ENCODE data around the gene BEGAIN. TPM values are rescaled to one million over a fixed set of nuclear protein-coding genes. Genes with fewer than 3 reads are reported as not detected.

The BEGAIN gene
- total RNA-seq, 1 experiment from 2014 or later: not detected

DNA sequence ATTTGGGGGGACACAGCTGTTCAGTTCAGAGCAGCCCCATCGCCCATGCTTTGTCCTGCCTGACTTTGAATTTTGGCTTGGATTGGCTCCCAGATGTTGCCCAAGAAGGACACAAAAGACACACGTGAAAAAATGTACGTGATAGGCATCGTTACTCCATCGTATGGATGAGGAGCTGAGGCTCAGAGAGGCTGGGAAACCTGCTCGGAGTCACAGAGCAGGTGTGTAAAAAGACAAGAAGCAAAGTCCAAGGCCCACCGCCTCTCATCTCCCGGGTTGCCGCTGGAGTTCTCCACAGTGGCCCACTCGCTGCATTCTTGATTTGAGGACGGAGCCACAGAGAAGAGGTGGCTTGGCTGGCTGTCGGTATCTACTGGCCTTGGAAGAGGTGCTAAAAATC lies 41.0 kb upstream of the BEGAIN start:
- no peak overlapping the region for H2AFZ ChIP-seq
- no peak overlapping the region for H3K4me2 ChIP-seq
- POLR2A ChIA-PET (ENCODE audit: unreplicated experiment): no interaction called here
- H3K27me3 ChIP-seq (ENCODE audit: insufficient read depth, low read depth): peaks cover 17% of the 10 kb centered on the region
- no peaks in the 10 kb centered on the region for H4K20me1 ChIP-seq (ENCODE audit: insufficient read depth)
- H3K4me1 ChIP-seq (replicated peaks; ENCODE audit: insufficient read depth): no peaks in the 10 kb centered on the region
- no peaks in the 10 kb centered on the region for H3K79me2 ChIP-seq (ENCODE audit: low read depth)
- H3K27ac ChIP-seq: no peak overlapping the region
- no peak for TF ChIP-seq EZH2 (IDR thresholded peaks at IDR 0.05; ENCODE audit: low read depth)
- TF ChIP-seq, protein P1, sequence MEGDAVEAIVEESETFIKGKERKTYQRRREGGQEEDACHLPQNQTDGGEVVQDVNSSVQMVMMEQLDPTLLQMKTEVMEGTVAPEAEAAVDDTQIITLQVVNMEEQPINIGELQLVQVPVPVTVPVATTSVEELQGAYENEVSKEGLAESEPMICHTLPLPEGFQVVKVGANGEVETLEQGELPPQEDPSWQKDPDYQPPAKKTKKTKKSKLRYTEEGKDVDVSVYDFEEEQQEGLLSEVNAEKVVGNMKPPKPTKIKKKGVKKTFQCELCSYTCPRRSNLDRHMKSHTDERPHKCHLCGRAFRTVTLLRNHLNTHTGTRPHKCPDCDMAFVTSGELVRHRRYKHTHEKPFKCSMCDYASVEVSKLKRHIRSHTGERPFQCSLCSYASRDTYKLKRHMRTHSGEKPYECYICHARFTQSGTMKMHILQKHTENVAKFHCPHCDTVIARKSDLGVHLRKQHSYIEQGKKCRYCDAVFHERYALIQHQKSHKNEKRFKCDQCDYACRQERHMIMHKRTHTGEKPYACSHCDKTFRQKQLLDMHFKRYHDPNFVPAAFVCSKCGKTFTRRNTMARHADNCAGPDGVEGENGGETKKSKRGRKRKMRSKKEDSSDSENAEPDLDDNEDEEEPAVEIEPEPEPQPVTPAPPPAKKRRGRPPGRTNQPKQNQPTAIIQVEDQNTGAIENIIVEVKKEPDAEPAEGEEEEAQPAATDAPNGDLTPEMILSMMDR (conservative IDR thresholded peaks at IDR 0.05): no peak
- intact Hi-C loops (cut with micrococcal nuclease; ENCODE audit: unreplicated experiment): no loop called here
- H3K36me3 ChIP-seq (ENCODE audit: low read depth): no peaks in the 10 kb centered on the region
- DNase-seq: no peak
- H3F3A ChIP-seq (ENCODE audit: insufficient read depth, low read depth): no peaks in the 10 kb centered on the region
- BruUV-seq (replicated peaks): no TSS peak
- H3K4me3 ChIP-seq: no peak overlapping the region
- CTCF ChIA-PET: no interaction called here
- H3K9me2 ChIP-seq (ENCODE audit: insufficient read depth): no peaks in the 10 kb centered on the region
- no peaks in the 10 kb centered on the region for H3K9me3 ChIP-seq (ENCODE audit: insufficient read depth, low read depth)

DNA sequence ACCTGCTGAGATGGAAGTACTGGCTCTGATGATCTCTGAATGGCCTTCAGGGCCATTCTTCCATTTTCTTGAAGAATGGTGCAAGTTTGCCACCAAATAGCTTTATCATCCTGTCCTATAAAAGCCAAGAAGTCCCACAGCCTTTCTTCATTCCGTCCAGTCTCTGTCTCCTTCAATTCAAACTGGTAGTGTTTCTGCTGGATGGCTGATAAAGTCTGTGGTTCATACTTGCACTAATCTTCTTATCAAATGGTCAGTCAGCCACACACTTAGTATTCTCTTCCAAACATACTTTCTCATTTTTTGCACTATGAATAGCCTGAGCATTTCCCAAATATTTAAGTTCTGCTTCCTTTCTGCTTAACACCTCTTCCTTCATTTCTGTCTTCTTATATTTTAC lies 39.4 kb upstream of the BEGAIN start:
- TF ChIP-seq, protein P1 (conservative IDR thresholded peaks at IDR 0.05): no peak
- no peak for TF ChIP-seq EZH2 (IDR thresholded peaks at IDR 0.05; ENCODE audit: low read depth)

DNA sequence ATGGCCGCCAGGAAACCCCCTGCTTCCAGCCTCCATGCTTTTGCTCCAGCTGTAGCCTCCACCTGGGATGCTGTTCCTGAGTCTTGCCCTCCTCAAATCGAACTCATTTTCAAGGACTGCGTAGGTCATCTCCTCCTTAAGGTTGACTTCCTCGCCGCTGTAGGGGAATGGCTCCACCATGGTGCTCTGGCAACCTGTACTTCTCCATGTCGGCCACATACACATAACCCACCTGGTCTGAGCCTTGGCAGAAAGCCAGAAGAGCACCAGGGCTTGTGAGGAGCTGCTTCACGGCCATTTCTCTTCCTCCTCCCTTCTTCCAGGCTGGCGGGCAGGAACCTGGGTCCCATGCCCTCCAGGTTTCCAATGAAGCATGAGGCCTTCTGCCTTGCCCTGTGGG lies 36.7 kb upstream of the BEGAIN start:
- ChIA-PET POLR2A (ENCODE audit: unreplicated experiment) (no interaction called here), CTCF (no interaction called here)
- Histone ChIP-seq H3K4me2 (no peak overlapping the region), H3K4me3 (no peak overlapping the region), H3K4me1 (replicated peaks; ENCODE audit: insufficient read depth) (no peaks in the 10 kb centered on the region), H3K9me3 (ENCODE audit: insufficient read depth, low read depth) (no peaks in the 10 kb centered on the region), H3K9me2 (ENCODE audit: insufficient read depth) (no peaks in the 10 kb centered on the region), H3K27ac (no peak overlapping the region), H3K36me3 (ENCODE audit: low read depth) (no peaks in the 10 kb centered on the region), H2AFZ (no peak overlapping the region), H4K20me1 (ENCODE audit: insufficient read depth) (no peaks in the 10 kb centered on the region), H3F3A (ENCODE audit: insufficient read depth, low read depth) (no peaks in the 10 kb centered on the region), H3K79me2 (ENCODE audit: low read depth) (no peaks in the 10 kb centered on the region), H3K27me3 (ENCODE audit: insufficient read depth, low read depth) (peaks cover 14% of the 10 kb centered on the region)
- intact Hi-C loops (cut with micrococcal nuclease; ENCODE audit: unreplicated experiment): no loop called here
- BruUV-seq (replicated peaks): no TSS peak
- TF ChIP-seq EZH2 (IDR thresholded peaks at IDR 0.05; ENCODE audit: low read depth): no peak
- TF ChIP-seq, protein P1 (conservative IDR thresholded peaks at IDR 0.05): no peak
- no peak for DNase-seq

More for the DNA sequence above, 39.4 kb upstream of the BEGAIN start:
- POLR2A ChIA-PET (ENCODE audit: unreplicated experiment): no interaction called here
- Histone ChIP-seq H3F3A (ENCODE audit: insufficient read depth, low read depth) (no peaks in the 10 kb centered on the region), H3K4me3 (no peak overlapping the region), H4K20me1 (ENCODE audit: insufficient read depth) (no peaks in the 10 kb centered on the region), H3K36me3 (ENCODE audit: low read depth) (no peaks in the 10 kb centered on the region), H3K79me2 (ENCODE audit: low read depth) (no peaks in the 10 kb centered on the region), H2AFZ (no peak overlapping the region), H3K9me3 (ENCODE audit: insufficient read depth, low read depth) (no peaks in the 10 kb centered on the region), H3K27ac (no peak overlapping the region), H3K27me3 (ENCODE audit: insufficient read depth, low read depth) (peaks cover 18% of the 10 kb centered on the region), H3K4me1 (replicated peaks; ENCODE audit: insufficient read depth) (no peaks in the 10 kb centered on the region), H3K9me2 (ENCODE audit: insufficient read depth) (no peaks in the 10 kb centered on the region), H3K4me2 (no peak overlapping the region)
- CTCF ChIA-PET: no interaction called here
- DNase-seq: no peak
- no TSS peak for BruUV-seq (replicated peaks)
- intact Hi-C loops (cut with micrococcal nuclease; ENCODE audit: unreplicated experiment): no loop called here
